GM18861 (cell line): ENCODE results near the gene MAP4K4.

ENCODE experiments used
- ATAC-seq: cut with Tn5 transposase; IDR thresholded peaks from one replicate; pipeline ENCODE4 v1.9.1; 2021; ENCODE audit not compliant: unreplicated experiment

Gene MAP4K4

DNA sequence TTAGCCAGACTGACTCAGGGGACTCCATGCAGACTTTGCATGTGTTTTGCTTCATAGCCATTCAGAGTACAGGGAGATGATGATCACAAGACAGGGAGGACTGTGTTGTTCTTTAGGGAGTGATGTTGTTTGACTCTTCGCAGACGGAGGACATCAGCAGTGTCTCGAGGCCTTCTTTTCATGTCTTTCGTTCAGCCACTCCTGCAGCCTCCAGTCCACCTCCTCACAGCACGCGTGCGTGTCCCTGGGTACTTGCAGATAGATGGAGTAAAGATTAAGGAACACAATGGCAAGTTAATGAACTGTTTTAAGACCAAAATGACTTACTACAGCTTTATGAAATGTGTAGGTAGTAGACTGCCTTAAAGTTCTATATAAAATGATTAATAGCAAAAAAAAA is 114.7 kb downstream of the MAP4K4 start:
- no peak for ATAC-seq

DNA sequence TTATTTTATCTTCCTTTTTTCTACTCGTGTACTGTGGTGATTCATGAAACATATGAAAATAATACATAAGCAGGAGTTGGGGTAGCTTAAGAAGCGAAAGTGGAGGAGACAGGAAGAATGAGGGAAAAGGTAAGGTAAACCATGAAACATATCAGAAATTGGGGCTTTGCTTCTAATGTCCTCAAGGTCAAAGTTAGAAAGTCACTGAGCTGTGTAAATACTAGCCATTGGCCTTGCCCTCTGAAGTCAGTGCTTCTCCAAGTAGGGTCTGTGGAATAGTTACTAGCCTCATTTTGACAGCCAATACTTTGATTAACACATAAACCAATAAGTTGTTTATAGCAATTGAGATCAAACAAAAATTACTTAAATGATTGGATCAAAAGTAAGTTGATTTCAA is 117.2 kb downstream of the MAP4K4 start:
- ATAC-seq = no peak

GRCh38 chr2:101815154-101815553 is 117.6 kb downstream of the MAP4K4 start:
- ATAC-seq = no peak

DNA sequence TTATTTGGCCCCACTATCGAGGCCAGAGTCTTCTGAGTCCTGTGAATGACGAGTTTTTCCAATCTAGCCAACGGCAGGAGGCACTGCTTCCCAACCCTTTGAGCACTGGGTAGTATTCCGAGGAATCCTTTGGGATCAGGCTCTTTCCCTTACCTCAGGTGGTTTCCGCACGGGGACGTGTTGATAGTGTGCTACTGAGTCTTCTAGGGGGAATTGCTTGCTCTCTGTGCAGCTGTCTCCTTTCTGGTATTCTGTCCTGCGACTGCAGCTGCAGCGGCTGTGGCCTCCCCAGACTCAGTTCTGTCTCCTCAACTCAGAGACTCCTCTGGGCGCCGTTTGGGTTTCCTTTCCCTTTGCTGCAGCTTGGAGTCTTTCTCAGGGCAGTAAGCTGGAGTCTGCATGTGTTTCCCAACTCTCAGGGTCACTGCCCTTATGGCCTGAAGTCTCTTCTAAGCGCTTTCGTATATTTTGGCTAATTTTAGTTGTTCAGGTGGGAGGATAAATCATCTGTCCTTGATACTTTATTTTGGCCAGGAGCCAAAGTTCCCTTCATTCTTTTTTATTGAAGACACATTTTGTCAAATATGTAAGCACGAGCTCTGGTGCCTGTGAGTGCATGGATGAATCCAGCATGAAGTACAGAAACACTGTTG is 118.4 kb downstream of the MAP4K4 start:
- ATAC-seq = no peak

- ATAC-seq = no peak
Observed at GRCh38 chr2:101816598-101816997, 119.1 kb downstream of the MAP4K4 start.

GRCh38 chr2:101817481-101817880 is 120.0 kb downstream of the MAP4K4 start:
- no peak for ATAC-seq

DNA sequence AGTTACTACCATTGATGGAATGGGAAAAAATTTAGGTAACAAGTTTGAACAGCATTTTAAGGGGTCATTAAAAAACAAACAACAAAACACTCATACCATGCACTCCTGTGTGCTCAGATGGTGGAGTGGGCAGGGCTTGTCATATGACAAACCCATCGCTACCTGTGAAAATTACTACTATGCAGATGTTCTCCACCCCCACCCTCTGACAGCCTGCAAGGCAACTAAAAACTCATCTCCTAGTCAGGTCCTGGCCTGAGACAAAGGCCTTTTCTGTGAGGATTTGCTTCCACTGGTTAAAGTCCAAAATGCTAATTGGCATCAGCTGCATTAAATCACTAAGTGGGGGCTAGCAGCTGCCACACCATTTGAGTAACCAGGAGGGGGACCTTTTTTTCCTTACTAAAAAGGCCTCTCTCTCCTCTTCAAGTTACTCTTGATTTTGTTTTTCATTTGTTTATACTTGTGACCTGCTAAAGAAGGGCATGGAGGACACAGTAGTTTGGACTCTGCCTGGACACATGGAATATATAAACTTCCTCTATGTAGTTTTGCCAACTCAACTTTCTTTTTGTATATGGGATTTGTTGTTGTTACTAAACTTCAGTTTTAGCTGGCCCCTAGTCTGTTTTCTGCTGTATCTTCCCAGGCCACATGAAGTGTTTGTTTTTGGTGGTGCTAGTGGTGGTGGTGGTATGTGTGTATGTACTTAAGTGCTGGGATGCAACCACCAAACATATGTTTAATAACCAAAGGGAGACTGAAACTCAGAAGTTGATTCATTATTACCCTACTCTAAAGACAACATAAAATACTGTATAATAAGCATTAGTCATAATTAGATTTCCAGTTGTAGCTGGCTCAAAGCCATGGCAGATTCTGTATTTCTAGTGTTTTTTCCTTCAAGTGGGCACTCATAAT is 121.3 kb downstream of the MAP4K4 start:
- ATAC-seq = no peak

GRCh38 chr2:101820519-101820918 is 123.0 kb downstream of the MAP4K4 start:
- no peak for ATAC-seq

- ATAC-seq = no peak
Observed at GRCh38 chr2:101821059-101821805, 123.7 kb downstream of the MAP4K4 start.

DNA sequence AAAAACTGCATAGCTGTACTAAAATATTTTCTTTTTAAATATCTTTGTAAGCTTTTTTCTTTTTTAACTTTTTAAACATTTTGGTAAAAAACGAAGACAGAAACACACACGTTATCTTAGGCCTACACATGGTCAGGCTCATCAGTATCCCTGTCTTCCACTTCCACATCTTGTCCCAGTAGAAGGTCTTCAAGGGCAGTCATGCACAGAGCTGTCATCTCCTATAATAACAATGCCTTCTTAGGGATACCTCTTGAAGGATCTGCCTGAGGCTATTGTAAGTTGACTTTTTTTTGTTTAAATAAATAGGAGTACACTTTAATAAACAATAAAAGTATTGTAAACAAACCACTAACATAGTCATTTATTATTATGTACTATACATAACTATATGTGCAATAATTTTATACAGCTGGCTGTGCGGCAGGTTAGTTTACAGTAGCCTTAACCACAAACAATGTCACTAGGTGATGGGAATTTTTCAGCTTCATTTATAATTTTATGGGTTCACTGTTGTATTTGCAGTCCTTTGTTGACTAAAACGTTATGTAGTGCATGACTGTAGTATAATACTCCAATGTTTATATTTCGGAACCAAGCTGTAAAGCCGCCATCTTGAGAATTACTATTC is 124.4 kb downstream of the MAP4K4 start:
- ATAC-seq = no peak

- ATAC-seq = peak; percentile 56
Observed at GRCh38 chr2:101823347-101823791, 125.9 kb downstream of the MAP4K4 start.

- ATAC-seq = no peak
Observed at GRCh38 chr2:101823859-101824258, 126.4 kb downstream of the MAP4K4 start.

DNA sequence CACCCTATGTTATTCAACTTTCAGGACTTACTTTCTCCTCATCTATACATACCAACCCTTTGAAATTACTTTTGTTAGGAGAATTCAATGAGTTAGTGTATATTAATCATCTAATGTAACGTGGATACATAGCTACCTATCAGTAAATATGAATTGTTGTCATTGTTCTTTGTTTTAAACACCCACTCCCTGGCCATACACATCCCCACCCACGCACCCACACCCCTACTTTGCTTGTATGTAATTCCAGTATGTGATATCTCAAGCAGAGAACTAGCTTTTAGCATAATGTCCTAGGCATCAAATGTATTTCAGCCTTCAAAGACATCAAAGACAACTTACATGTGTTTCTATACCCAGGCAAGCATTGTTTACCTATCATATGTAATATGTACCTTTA is 129.2 kb downstream of the MAP4K4 start:
- no peak for ATAC-seq

DNA sequence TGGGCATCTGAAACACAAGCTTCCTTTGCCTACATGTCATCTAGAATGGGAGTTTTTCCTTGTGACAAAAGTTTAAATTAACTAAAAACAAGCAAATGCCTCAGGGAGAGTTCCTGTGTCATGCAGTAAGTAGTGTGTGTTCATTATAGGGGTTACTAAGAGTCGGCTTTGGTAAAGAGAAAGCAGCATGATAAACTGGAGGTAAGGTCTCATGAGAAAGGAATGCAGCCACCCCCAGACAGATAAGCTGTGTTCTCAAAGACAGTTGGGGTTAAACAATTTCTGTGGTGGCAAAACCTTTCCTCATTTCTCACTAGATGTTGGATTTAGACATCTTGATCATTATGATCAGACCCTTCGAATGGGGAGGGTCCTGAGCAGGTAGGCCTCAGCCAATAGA is 129.7 kb downstream of the MAP4K4 start:
- no peak for ATAC-seq

DNA sequence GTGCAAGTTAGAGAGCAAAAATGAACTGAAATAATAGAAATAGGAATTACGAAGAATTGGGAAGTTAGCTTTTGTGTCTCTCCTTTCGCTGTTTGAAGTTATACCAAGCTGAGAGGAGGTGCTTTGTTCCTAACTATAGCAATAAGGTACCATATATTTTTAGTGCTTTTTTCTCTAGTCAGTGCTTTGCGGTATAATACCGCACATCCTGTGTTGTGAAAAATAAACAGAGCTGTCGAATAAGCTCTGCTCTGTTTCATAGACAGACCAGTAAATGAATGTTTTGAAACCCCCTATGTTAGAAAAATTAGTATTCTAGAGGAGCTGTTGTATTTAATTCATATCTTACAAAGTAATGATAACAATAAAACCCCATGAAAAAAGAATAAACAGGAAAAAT is 130.8 kb downstream of the MAP4K4 start:
- ATAC-seq = peak; percentile 43

GRCh38 chr2:101828673-101829334 is 131.3 kb downstream of the MAP4K4 start:
- ATAC-seq = no peak

DNA sequence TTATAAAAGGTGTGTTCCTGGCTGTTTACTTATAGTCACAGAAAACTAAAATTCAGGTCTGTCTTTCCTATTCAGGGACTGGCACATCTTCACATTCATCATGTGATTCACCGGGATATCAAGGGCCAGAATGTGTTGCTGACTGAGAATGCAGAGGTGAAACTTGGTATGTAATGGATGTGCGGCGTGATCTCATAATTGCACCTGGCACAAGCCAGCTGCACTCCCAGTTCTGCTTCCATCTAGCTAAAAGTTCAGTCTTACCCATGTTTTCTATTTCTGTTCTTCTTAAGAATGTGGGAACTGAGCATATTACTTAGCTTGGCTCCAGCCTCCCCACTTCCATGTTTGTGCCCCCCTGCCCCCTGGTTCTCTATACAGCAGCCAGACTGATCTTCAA is 131.9 kb downstream of the MAP4K4 start:
- no peak for ATAC-seq

DNA sequence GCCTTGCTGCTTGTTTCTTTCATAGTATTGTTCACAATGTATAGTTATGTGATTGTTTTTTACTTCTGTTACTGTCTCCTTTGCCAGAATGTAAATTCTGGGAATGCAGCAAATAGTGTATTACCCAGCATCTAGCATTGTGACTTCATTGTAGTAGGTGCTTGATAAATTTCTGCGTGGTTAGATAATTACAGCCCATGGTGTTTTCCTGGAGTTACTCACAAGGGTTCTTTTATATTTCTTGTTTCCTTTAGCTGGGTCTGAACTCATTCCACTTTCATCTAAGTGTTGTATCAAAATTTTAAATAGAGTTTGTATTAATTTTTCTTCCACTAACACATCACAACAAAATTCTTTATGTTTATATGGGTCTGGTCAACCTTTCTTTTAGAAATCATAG is 132.6 kb downstream of the MAP4K4 start:
- ATAC-seq = no peak

DNA sequence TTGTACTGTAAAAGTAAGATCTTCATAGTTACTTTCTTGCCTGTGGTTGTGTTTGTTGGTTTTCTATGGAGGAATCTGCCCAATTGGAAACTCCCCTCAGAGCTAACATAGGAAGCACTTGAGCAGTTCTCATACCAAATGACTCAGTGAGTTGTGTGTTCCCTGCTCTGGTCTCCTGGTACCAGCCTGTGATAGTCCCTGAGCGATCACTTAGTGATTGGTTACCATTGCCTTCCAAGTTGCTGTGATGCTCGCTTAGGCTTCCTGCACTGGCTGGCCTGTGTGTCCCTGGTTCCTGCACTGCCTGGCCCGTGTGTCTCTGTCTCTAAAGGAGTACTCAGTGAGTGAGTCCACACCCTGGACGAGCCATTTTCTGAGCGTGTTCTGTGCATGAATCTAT is 133.0 kb downstream of the MAP4K4 start:
- ATAC-seq = no peak

DNA sequence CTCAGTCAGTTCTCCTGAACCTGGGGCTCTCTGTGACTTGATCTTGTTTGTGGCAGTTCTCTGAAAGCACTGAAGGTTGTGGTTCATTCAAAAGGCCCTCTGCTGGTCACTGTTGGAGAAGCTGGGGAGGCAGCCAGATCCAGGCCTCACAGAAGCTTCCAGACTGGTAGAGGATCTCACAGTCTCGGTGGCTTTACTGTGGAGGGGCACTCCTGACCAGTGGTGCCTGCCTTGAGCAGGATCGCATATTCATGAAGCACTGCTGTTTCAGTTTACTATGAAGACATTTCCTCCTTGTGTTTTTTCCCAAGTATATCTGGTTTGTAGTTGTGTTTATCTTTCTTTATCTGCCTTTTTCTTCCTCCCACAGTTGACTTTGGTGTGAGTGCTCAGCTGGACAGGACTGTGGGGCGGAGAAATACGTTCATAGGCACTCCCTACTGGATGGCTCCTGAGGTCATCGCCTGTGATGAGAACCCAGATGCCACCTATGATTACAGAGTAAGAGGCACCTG is 133.9 kb downstream of the MAP4K4 start:
- ATAC-seq = no peak
